Measurements from ENCODE around the gene SEPTIN2. TPM values are rescaled to one million over a fixed set of nuclear protein-coding genes. Genes with fewer than 3 reads are reported as not detected.
"Not testable (repeated sequence)": the region's sequence is repeated elsewhere in the genome, so short reads cannot be mapped to it uniquely, and the experiment has no call there.

Gene SEPTIN2
- total RNA-seq, 1 donor from 2014 or later = 203 TPM

- no peak overlapping the region for H3K27ac Mint-ChIP-seq
Observed at GRCh38 chr2:241275504-241275903, 40.2 kb upstream of the SEPTIN2 start.

GRCh38 chr2:241275910-241276309, 39.8 kb upstream of the SEPTIN2 start:
- peaks cover 26% of the 10 kb centered on the region for H3K4me1 Mint-ChIP-seq (ENCODE audit: low read depth)
- DNase-seq (ENCODE audit: low spot score) = no peak
- H3K27ac Mint-ChIP-seq = no peak overlapping the region
- H3K9me3 Mint-ChIP-seq = peaks cover 29% of the 10 kb centered on the region
- intact Hi-C loops (cut with micrococcal nuclease) = no loop called here
- peaks cover 23% of the 10 kb centered on the region for H3K36me3 Mint-ChIP-seq (ENCODE audit: low read depth)
- no peak overlapping the region for H3K4me3 Mint-ChIP-seq
- H3K27me3 Mint-ChIP-seq (ENCODE audit: insufficient read depth) = no peaks in the 10 kb centered on the region

More at GRCh38 chr2:241275504-241275903, 40.2 kb upstream of the SEPTIN2 start:
- no peak for DNase-seq (ENCODE audit: low spot score)
- peaks cover 30% of the 10 kb centered on the region for H3K4me1 Mint-ChIP-seq (ENCODE audit: low read depth)
- peaks cover 29% of the 10 kb centered on the region for H3K9me3 Mint-ChIP-seq
- H3K27me3 Mint-ChIP-seq (ENCODE audit: insufficient read depth) = no peaks in the 10 kb centered on the region
- H3K4me3 Mint-ChIP-seq = no peak overlapping the region
- intact Hi-C loops (cut with micrococcal nuclease) = no loop called here
- H3K36me3 Mint-ChIP-seq (ENCODE audit: low read depth) = peaks cover 23% of the 10 kb centered on the region

GRCh38 chr2:241278306-241278705, 37.4 kb upstream of the SEPTIN2 start:
- H3K4me3 Mint-ChIP-seq; H3K27ac Mint-ChIP-seq; DNase-seq (ENCODE audit: low spot score); intact Hi-C loops (cut with micrococcal nuclease); H3K27me3 Mint-ChIP-seq (ENCODE audit: insufficient read depth): not testable (repeated sequence)
- Mint-ChIP-seq H3K4me1 (ENCODE audit: low read depth) (peaks cover 19% of the 10 kb centered on the region), H3K9me3 (peaks cover 29% of the 10 kb centered on the region), H3K36me3 (ENCODE audit: low read depth) (peaks cover 25% of the 10 kb centered on the region)

GRCh38 chr2:241279413-241279812, 36.3 kb upstream of the SEPTIN2 start:
- Mint-ChIP-seq H3K9me3 (peaks cover 29% of the 10 kb centered on the region), H3K27me3 (ENCODE audit: insufficient read depth) (no peaks in the 10 kb centered on the region), H3K36me3 (ENCODE audit: low read depth) (peaks cover 31% of the 10 kb centered on the region), H3K4me3 (no peak overlapping the region), H3K27ac (no peak overlapping the region), H3K4me1 (ENCODE audit: low read depth) (peaks cover 22% of the 10 kb centered on the region)
- DNase-seq (ENCODE audit: low spot score) = no peak
- intact Hi-C loops (cut with micrococcal nuclease) = no loop called here

- Mint-ChIP-seq H3K27me3 (ENCODE audit: insufficient read depth) (no peaks in the 10 kb centered on the region), H3K4me3 (no peak overlapping the region), H3K27ac (no peak overlapping the region), H3K4me1 (ENCODE audit: low read depth) (peaks cover 24% of the 10 kb centered on the region), H3K9me3 (peaks cover 26% of the 10 kb centered on the region), H3K36me3 (ENCODE audit: low read depth) (peaks cover 33% of the 10 kb centered on the region)
- intact Hi-C loops (cut with micrococcal nuclease) = no loop called here
- no peak for DNase-seq (ENCODE audit: low spot score)
Observed at GRCh38 chr2:241279828-241280227, 35.9 kb upstream of the SEPTIN2 start.

GRCh38 chr2:241280291-241280690, 35.4 kb upstream of the SEPTIN2 start:
- Mint-ChIP-seq H3K36me3 (ENCODE audit: low read depth) (peaks cover 30% of the 10 kb centered on the region), H3K9me3 (peaks cover 22% of the 10 kb centered on the region), H3K27ac (no peak overlapping the region), H3K27me3 (ENCODE audit: insufficient read depth) (no peaks in the 10 kb centered on the region), H3K4me3 (no peak overlapping the region), H3K4me1 (ENCODE audit: low read depth) (peaks cover 24% of the 10 kb centered on the region)
- DNase-seq (ENCODE audit: low spot score) = no peak
- intact Hi-C loops (cut with micrococcal nuclease) = no loop called here

- intact Hi-C loops (cut with micrococcal nuclease) = no loop called here
- DNase-seq (ENCODE audit: low spot score) = no peak
Observed at GRCh38 chr2:241282555-241282954, 33.2 kb upstream of the SEPTIN2 start.

GRCh38 chr2:241285596-241285995, 30.1 kb upstream of the SEPTIN2 start:
- Mint-ChIP-seq H3K27ac (no peak overlapping the region), H3K9me3 (no peaks in the 10 kb centered on the region), H3K4me3 (no peak overlapping the region), H3K4me1 (ENCODE audit: low read depth) (peaks cover 41% of the 10 kb centered on the region), H3K27me3 (ENCODE audit: insufficient read depth) (no peaks in the 10 kb centered on the region), H3K36me3 (ENCODE audit: low read depth) (peaks cover 33% of the 10 kb centered on the region)
- intact Hi-C loops (cut with micrococcal nuclease) = no loop called here
- DNase-seq (ENCODE audit: low spot score) = no peak

More at GRCh38 chr2:241282555-241282954, 33.2 kb upstream of the SEPTIN2 start:
- Mint-ChIP-seq H3K9me3 (peaks cover under 1% of the 10 kb centered on the region), H3K36me3 (ENCODE audit: low read depth) (peaks cover 20% of the 10 kb centered on the region), H3K4me3 (no peak overlapping the region), H3K27ac (no peak overlapping the region), H3K4me1 (ENCODE audit: low read depth) (peaks cover 24% of the 10 kb centered on the region), H3K27me3 (ENCODE audit: insufficient read depth) (no peaks in the 10 kb centered on the region)

- H3K27me3 Mint-ChIP-seq (ENCODE audit: insufficient read depth) = no peaks in the 10 kb centered on the region
- H3K4me3 Mint-ChIP-seq = no peak overlapping the region
- intact Hi-C loops (cut with micrococcal nuclease) = no loop called here
- no peaks in the 10 kb centered on the region for H3K9me3 Mint-ChIP-seq
- no peak overlapping the region for H3K27ac Mint-ChIP-seq
- H3K4me1 Mint-ChIP-seq (ENCODE audit: low read depth) = peaks cover 47% of the 10 kb centered on the region
- peaks cover 33% of the 10 kb centered on the region for H3K36me3 Mint-ChIP-seq (ENCODE audit: low read depth)
- no peak for DNase-seq (ENCODE audit: low spot score)
Observed at GRCh38 chr2:241286348-241287090, 29.2 kb upstream of the SEPTIN2 start.

- H3K27ac Mint-ChIP-seq = no peak overlapping the region
- H3K27me3 Mint-ChIP-seq (ENCODE audit: insufficient read depth) = no peaks in the 10 kb centered on the region
- H3K36me3 Mint-ChIP-seq (ENCODE audit: low read depth) = peaks cover 33% of the 10 kb centered on the region
- intact Hi-C loops (cut with micrococcal nuclease) = no loop called here
- H3K4me3 Mint-ChIP-seq = no peak overlapping the region
- no peaks in the 10 kb centered on the region for H3K9me3 Mint-ChIP-seq
- no peak for DNase-seq (ENCODE audit: low spot score)
- H3K4me1 Mint-ChIP-seq (ENCODE audit: low read depth) = peaks cover 56% of the 10 kb centered on the region
Observed at GRCh38 chr2:241288324-241288888, 27.3 kb upstream of the SEPTIN2 start.

GRCh38 chr2:241289053-241289452, 26.7 kb upstream of the SEPTIN2 start:
- H3K36me3 Mint-ChIP-seq (ENCODE audit: low read depth) = peaks cover 30% of the 10 kb centered on the region
- H3K9me3 Mint-ChIP-seq = no peaks in the 10 kb centered on the region
- DNase-seq (ENCODE audit: low spot score) = no peak
- H3K4me1 Mint-ChIP-seq (ENCODE audit: low read depth) = peaks cover 52% of the 10 kb centered on the region
- no peak overlapping the region for H3K27ac Mint-ChIP-seq
- H3K27me3 Mint-ChIP-seq (ENCODE audit: insufficient read depth) = no peaks in the 10 kb centered on the region
- intact Hi-C loops (cut with micrococcal nuclease) = no loop called here
- H3K4me3 Mint-ChIP-seq = no peak overlapping the region

GRCh38 chr2:241289597-241289996, 26.1 kb upstream of the SEPTIN2 start:
- no peaks in the 10 kb centered on the region for H3K9me3 Mint-ChIP-seq
- no peak overlapping the region for H3K27ac Mint-ChIP-seq
- no peak for DNase-seq (ENCODE audit: low spot score)
- H3K27me3 Mint-ChIP-seq (ENCODE audit: insufficient read depth) = no peaks in the 10 kb centered on the region
- H3K4me3 Mint-ChIP-seq = no peak overlapping the region
- H3K36me3 Mint-ChIP-seq (ENCODE audit: low read depth) = peaks cover 24% of the 10 kb centered on the region
- intact Hi-C loops (cut with micrococcal nuclease) = no loop called here
- peaks cover 47% of the 10 kb centered on the region for H3K4me1 Mint-ChIP-seq (ENCODE audit: low read depth)

GRCh38 chr2:241291153-241291552, 24.6 kb upstream of the SEPTIN2 start:
- H3K27me3 Mint-ChIP-seq (ENCODE audit: insufficient read depth) = no peaks in the 10 kb centered on the region
- no peak overlapping the region for H3K27ac Mint-ChIP-seq
- no peaks in the 10 kb centered on the region for H3K9me3 Mint-ChIP-seq
- peaks cover 22% of the 10 kb centered on the region for H3K36me3 Mint-ChIP-seq (ENCODE audit: low read depth)
- DNase-seq (ENCODE audit: low spot score) = no peak
- peaks cover 48% of the 10 kb centered on the region for H3K4me1 Mint-ChIP-seq (ENCODE audit: low read depth)
- intact Hi-C loops (cut with micrococcal nuclease) = no loop called here
- no peak overlapping the region for H3K4me3 Mint-ChIP-seq
